ENCODE results near the gene ADAMTS17.

The ADAMTS17 gene

GRCh38 chr15:99983171-99983885 is 358.4 kb downstream of the ADAMTS17 start:
- Histone ChIP-seq H3K79me2 (no peaks in the 10 kb centered on the region), H3K27ac (no peak overlapping the region), H3K4me1 (no peaks in the 10 kb centered on the region), H3K4me2 (ENCODE audit: low read length) (no peak overlapping the region), H3K36me3 (ENCODE audit: control insufficient read depth, insufficient read depth, low read length) (no peaks in the 10 kb centered on the region), H3K9me3 (ENCODE audit: control insufficient read depth, low read length) (no peaks in the 10 kb centered on the region), H3K9ac (no peak overlapping the region), H3K27me3 (ENCODE audit: control insufficient read depth, insufficient read depth, low read length) (no peaks in the 10 kb centered on the region), H3K4me3 (ENCODE audit: low read depth, low read length) (no peak overlapping the region), H2AFZ (peak overlapping the region; percentile 5)
- no peak for TF ChIP-seq CTCF (IDR thresholded peaks at IDR 0.05)

- H3K27ac ChIP-seq, result no peak overlapping the region
- no peaks in the 10 kb centered on the region for H3K9me3 ChIP-seq (ENCODE audit: control insufficient read depth, low read length)
- no peaks in the 10 kb centered on the region for H3K79me2 ChIP-seq
- H3K9ac ChIP-seq, result no peak overlapping the region
- H3K36me3 ChIP-seq (ENCODE audit: control insufficient read depth, insufficient read depth, low read length), result no peaks in the 10 kb centered on the region
- no peak overlapping the region for H3K4me3 ChIP-seq (ENCODE audit: low read depth, low read length)
- no peak overlapping the region for H2AFZ ChIP-seq
- H3K4me2 ChIP-seq (ENCODE audit: low read length), result no peak overlapping the region
- H3K27me3 ChIP-seq (ENCODE audit: control insufficient read depth, insufficient read depth, low read length), result no peaks in the 10 kb centered on the region
- H3K4me1 ChIP-seq, result no peaks in the 10 kb centered on the region
- no peak for TF ChIP-seq CTCF (IDR thresholded peaks at IDR 0.05)
These were observed 359.1 kb downstream of the ADAMTS17 start for GRCh38 chr15:99982662-99983061.

GRCh38 chr15:99981839-99982658 is 359.7 kb downstream of the ADAMTS17 start:
- no peak for TF ChIP-seq CTCF (IDR thresholded peaks at IDR 0.05)
- Histone ChIP-seq H3K9ac (no peak overlapping the region), H3K9me3 (ENCODE audit: control insufficient read depth, low read length) (no peaks in the 10 kb centered on the region), H3K27ac (no peak overlapping the region), H3K27me3 (ENCODE audit: control insufficient read depth, insufficient read depth, low read length) (no peaks in the 10 kb centered on the region), H3K36me3 (ENCODE audit: control insufficient read depth, insufficient read depth, low read length) (no peaks in the 10 kb centered on the region), H3K4me1 (no peaks in the 10 kb centered on the region), H3K4me3 (ENCODE audit: low read depth, low read length) (no peak overlapping the region), H3K4me2 (ENCODE audit: low read length) (no peak overlapping the region), H3K79me2 (no peaks in the 10 kb centered on the region), H2AFZ (no peak overlapping the region)

- H3K9ac ChIP-seq, result no peak overlapping the region
- TF ChIP-seq CTCF (IDR thresholded peaks at IDR 0.05), result no peak
- H3K36me3 ChIP-seq (ENCODE audit: control insufficient read depth, insufficient read depth, low read length), result no peaks in the 10 kb centered on the region
- no peaks in the 10 kb centered on the region for H3K4me1 ChIP-seq
- H2AFZ ChIP-seq, result no peak overlapping the region
- no peak overlapping the region for H3K4me3 ChIP-seq (ENCODE audit: low read depth, low read length)
- H3K27ac ChIP-seq, result no peak overlapping the region
- no peaks in the 10 kb centered on the region for H3K27me3 ChIP-seq (ENCODE audit: control insufficient read depth, insufficient read depth, low read length)
- H3K4me2 ChIP-seq (ENCODE audit: low read length), result no peak overlapping the region
- H3K9me3 ChIP-seq (ENCODE audit: control insufficient read depth, low read length), result no peaks in the 10 kb centered on the region
- no peaks in the 10 kb centered on the region for H3K79me2 ChIP-seq
These were observed 360.6 kb downstream of the ADAMTS17 start for GRCh38 chr15:99981191-99981647.
